IMR-90 (cell line): ENCODE data around the gene SLC26A4.

Source experiments
- CHD1 ChIP-seq: IDR thresholded peaks from 2 replicates; pipeline ENCODE4 v1.6.1; 2012; ENCODE audit warnings: low read depth, low read length, improper control_type of control experiment
- CTCF ChIP-seq: conservative IDR thresholded peaks from 2 replicates; pipeline ENCODE4 v1.5.1; 2012; ENCODE audit warnings: mild to moderate bottlenecking, low read depth, low read length, improper control_type of control experiment
- MAFK ChIP-seq: IDR thresholded peaks from 2 replicates; pipeline ENCODE4 v1.6.1; 2012; ENCODE audit warnings: low read depth, low read length, improper control_type of control experiment
- SMC3 ChIP-seq: fragments of 150-350 bp; IDR thresholded peaks from 2 replicates; pipeline ENCODE4 v1.6.1; 2016; ENCODE audit warnings: low read depth, mild to moderate bottlenecking, antibody characterized with exemption, low read length, moderate library complexity

DNA sequence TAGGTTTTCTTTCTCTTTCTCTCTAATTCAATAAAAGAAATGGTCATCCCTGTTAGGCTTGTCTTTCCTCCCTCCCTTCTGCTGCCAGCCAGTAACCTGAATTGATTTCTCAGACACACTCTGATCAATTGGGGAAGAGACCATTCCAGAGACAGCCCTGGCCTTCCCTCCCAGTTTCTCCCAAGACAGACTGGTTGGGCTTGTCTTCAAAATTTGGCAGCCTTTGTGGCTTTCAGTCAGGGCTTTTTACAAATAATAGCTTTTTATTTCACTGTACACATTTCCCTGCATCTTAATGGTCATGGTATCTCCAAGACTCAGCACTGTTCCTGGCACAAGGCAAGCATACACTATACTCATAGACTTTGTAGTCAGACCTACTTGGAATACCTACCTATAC, 46.7 kb upstream of the SLC26A4 start:
- TF ChIP-seq MAFK (no peak), SMC3 (no peak), CTCF (no peak), CHD1 (no peak)
